ENCODE data around the gene CCDC182. TPM values are rescaled to one million over a fixed set of nuclear protein-coding genes. Genes with fewer than 3 reads are reported as not detected.

CCDC182 gene
- total and polyA plus RNA-seq, 2 of the 13 experiments (the other 11 are each of a cell fraction or from before 2014, with no cell fraction given): not detected

DNA sequence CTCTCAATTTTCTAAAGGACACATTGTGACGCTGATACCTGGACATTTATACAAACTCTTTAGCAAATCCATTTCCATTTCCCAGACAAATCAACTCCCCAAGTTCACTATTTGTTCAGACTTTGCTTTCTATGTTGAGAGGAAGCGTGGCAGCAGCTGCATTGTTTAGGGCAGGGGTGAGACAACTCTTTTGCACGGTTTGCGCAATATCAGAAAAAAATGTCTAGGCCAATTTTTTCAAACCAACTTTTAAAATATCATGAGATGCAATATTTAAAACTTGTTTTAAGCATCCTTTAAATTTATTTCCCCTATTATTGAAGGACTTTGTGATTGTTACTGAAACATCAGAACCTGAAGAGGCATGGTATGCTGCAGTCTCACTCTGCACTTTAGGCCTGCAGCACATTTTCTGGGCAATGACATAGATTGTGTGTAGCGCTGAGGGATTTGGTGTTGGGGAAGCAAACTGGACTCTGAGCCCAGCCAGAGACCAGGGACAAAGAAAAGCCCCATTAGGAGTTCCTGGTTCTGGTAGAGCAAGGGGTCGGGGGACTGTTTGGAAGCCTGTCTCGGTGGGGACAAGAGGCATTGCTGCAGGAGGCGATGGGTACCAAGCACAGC is 6.4 kb upstream of the CCDC182 start (continued):
- TF ChIP-seq, protein P1, sequence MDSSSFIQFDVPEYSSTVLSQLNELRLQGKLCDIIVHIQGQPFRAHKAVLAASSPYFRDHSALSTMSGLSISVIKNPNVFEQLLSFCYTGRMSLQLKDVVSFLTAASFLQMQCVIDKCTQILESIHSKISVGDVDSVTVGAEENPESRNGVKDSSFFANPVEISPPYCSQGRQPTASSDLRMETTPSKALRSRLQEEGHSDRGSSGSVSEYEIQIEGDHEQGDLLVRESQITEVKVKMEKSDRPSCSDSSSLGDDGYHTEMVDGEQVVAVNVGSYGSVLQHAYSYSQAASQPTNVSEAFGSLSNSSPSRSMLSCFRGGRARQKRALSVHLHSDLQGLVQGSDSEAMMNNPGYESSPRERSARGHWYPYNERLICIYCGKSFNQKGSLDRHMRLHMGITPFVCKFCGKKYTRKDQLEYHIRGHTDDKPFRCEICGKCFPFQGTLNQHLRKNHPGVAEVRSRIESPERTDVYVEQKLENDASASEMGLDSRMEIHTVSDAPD (CRISPR knock-in tag; IDR thresholded peaks at IDR 0.05): peak; percentile 65; the same call in 1 of the 2 replicates
- TF ChIP-seq ZNF292 (CRISPR knock-in tag; IDR thresholded peaks at IDR 0.05; ENCODE audit: borderline replicate concordance, low read depth) (peak; percentile 25; the same call in 1 of the 2 replicates), ZNF501 (CRISPR knock-in tag; IDR thresholded peaks at IDR 0.05) (peak; percentile 30; the same call in 1 of the 2 replicates), NCOR1 (IDR thresholded peaks at IDR 0.05; ENCODE audit: borderline replicate concordance, low read length) (peak; percentile 80; the same call in 1 of the 2 replicates), RARA (CRISPR knock-in tag; IDR thresholded peaks at IDR 0.05) (0 out of 2 replicates have a peak, but pooled peaks have one; percentile 19), BCL6 (CRISPR knock-in tag; IDR thresholded peaks at IDR 0.05) (peak; percentile 76), ZNF879 (CRISPR knock-in tag; IDR thresholded peaks at IDR 0.05) (no peak)
- TF ChIP-seq, protein P2, sequence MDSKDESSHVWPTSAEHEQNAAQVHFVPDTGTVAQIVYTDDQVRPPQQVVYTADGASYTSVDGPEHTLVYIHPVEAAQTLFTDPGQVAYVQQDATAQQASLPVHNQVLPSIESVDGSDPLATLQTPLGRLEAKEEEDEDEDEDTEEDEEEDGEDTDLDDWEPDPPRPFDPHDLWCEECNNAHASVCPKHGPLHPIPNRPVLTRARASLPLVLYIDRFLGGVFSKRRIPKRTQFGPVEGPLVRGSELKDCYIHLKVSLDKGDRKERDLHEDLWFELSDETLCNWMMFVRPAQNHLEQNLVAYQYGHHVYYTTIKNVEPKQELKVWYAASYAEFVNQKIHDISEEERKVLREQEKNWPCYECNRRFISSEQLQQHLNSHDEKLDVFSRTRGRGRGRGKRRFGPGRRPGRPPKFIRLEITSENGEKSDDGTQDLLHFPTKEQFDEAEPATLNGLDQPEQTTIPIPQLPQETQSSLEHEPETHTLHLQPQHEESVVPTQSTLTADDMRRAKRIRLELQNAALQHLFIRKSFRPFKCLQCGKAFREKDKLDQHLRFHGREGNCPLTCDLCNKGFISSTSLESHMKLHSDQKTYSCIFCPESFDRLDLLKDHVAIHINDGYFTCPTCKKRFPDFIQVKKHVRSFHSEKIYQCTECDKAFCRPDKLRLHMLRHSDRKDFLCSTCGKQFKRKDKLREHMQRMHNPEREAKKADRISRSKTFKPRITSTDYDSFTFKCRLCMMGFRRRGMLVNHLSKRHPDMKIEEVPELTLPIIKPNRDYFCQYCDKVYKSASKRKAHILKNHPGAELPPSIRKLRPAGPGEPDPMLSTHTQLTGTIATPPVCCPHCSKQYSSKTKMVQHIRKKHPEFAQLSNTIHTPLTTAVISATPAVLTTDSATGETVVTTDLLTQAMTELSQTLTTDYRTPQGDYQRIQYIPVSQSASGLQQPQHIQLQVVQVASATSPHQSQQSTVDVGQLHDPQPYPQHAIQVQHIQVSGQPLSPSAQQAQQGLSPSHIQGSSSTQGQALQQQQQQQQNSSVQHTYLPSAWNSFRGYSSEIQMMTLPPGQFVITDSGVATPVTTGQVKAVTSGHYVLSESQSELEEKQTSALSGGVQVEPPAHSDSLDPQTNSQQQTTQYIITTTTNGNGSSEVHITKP (CRISPR knock-in tag; IDR thresholded peaks at IDR 0.05; ENCODE audit: low read depth): no peak
- TF ChIP-seq, protein P3, sequence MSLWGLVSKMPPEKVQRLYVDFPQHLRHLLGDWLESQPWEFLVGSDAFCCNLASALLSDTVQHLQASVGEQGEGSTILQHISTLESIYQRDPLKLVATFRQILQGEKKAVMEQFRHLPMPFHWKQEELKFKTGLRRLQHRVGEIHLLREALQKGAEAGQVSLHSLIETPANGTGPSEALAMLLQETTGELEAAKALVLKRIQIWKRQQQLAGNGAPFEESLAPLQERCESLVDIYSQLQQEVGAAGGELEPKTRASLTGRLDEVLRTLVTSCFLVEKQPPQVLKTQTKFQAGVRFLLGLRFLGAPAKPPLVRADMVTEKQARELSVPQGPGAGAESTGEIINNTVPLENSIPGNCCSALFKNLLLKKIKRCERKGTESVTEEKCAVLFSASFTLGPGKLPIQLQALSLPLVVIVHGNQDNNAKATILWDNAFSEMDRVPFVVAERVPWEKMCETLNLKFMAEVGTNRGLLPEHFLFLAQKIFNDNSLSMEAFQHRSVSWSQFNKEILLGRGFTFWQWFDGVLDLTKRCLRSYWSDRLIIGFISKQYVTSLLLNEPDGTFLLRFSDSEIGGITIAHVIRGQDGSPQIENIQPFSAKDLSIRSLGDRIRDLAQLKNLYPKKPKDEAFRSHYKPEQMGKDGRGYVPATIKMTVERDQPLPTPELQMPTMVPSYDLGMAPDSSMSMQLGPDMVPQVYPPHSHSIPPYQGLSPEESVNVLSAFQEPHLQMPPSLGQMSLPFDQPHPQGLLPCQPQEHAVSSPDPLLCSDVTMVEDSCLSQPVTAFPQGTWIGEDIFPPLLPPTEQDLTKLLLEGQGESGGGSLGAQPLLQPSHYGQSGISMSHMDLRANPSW (CRISPR knock-in tag; IDR thresholded peaks at IDR 0.05; ENCODE audit: borderline replicate concordance): no peak

Measured in HepG2 (cell line).